ENCODE results near the gene POU6F2. TPM values are rescaled to one million over a fixed set of nuclear protein-coding genes. Genes with fewer than 3 reads are reported as not detected.

POU6F2 gene
- total RNA-seq, 1 experiment from 2014 or later, result 0.19 TPM

DNA sequence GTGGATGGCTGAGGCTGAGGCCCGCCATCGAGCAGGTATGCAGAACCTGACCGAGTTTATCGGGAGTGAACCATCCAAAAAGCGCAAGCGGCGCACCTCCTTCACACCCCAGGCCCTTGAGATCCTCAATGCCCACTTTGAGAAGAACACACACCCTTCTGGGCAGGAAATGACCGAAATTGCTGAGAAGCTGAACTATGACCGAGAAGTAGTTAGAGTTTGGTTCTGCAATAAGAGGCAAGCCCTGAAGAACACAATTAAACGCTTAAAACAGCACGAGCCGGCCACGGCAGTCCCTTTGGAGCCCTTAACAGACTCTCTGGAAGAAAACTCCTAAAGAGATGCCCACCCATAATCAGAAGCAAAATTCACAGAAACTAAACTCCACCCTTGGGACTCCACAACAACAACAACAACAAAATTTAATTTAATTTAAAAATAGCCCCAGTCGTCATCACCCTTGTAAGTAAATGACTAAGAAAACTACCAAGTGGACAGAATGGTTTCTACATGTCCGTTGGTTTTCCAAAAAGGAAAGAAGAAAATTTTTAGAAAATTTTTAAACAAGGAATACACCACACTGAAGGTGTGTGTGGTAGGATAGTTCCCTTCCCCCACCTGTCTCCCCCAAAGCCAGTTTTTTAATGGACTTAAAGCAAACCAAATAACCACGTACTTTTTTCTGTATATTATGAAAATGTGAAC, 486.8 kb downstream of the POU6F2 start:
- DNase-seq (ENCODE audit: unreplicated experiment), result no peak
- ChIA-PET POLR2A (no interaction called here), CTCF (interaction anchor here (0.7 to 3.0 kb wide), 13 partner anchors 9 to 1086 kb away, joined by 3 to 23 read pairs (median 5); no protein-coding TSS in a partner anchor)
- H3K9me3 Mint-ChIP-seq (ENCODE audit: unreplicated experiment), result no peaks in the 10 kb centered on the region
- peaks cover 84% of the 10 kb centered on the region for H3K27me3 Mint-ChIP-seq (ENCODE audit: insufficient read depth, unreplicated experiment)
- TF ChIP-seq, protein P1, sequence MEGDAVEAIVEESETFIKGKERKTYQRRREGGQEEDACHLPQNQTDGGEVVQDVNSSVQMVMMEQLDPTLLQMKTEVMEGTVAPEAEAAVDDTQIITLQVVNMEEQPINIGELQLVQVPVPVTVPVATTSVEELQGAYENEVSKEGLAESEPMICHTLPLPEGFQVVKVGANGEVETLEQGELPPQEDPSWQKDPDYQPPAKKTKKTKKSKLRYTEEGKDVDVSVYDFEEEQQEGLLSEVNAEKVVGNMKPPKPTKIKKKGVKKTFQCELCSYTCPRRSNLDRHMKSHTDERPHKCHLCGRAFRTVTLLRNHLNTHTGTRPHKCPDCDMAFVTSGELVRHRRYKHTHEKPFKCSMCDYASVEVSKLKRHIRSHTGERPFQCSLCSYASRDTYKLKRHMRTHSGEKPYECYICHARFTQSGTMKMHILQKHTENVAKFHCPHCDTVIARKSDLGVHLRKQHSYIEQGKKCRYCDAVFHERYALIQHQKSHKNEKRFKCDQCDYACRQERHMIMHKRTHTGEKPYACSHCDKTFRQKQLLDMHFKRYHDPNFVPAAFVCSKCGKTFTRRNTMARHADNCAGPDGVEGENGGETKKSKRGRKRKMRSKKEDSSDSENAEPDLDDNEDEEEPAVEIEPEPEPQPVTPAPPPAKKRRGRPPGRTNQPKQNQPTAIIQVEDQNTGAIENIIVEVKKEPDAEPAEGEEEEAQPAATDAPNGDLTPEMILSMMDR (IDR thresholded peaks at IDR 0.05; ENCODE audit: unreplicated experiment), result no peak
- H3K27ac Mint-ChIP-seq (ENCODE audit: low read depth, unreplicated experiment), result no peak overlapping the region
- intact Hi-C loops (cut with micrococcal nuclease), result loop anchor here (1.0 to 5.0 kb wide), 4 partner anchors 387 to 1067 kb away; no protein-coding TSS in a partner anchor
- no peaks in the 10 kb centered on the region for H3K36me3 Mint-ChIP-seq (ENCODE audit: insufficient read depth, unreplicated experiment)
- no peaks in the 10 kb centered on the region for H3K4me1 Mint-ChIP-seq (ENCODE audit: insufficient read depth, unreplicated experiment)
- no TSS peak for BruUV-seq (replicated peaks)
- H3K4me3 Mint-ChIP-seq (ENCODE audit: unreplicated experiment), result no peak overlapping the region

DNA sequence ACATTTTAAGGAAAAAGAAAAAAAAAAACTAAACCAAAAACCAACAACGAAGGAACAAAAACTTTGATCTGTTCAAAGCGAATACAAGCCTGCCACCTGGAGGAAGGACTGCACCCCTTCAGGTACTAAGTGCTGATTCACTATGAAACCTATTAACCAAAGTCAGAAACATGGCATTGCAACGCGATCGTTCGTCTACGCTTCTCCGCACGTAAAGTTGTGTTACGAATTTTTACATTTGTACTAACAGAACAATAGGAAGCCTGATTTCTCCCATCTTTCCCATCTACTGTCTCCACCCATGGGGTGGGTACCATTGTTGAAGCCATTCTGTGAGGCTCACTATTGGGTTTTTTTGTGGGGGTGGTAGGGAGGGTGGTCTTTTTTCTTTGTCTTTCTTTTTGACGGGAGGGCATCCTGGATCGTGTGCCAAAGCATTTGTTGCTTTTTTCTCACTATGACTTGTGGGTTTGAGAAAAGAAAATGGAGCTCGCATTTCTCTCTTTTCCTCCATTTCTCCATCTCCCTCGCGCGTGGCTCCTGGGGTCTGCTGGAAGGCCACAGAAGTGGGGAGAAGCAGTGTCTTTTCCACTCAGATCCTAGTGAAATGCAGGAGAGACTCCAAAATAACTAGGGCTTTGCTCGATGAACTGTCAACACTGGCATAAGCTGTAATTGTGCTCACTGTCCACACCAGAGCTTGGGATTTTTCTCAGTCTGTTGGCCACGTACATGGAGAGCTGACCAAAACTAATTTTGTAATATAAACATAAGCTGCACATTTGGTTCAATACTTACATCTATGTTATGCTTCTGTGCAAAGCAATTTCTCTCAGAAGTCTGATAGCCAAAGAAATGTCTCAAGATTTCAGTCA, 487.6 kb downstream of the POU6F2 start:
- intact Hi-C loops (cut with micrococcal nuclease), result loop anchor here (1.0 to 5.0 kb wide), 4 partner anchors 388 to 1068 kb away; no protein-coding TSS in a partner anchor
- TF ChIP-seq, protein P1 (IDR thresholded peaks at IDR 0.05; ENCODE audit: unreplicated experiment), result peak; percentile 79
- Mint-ChIP-seq H3K9me3 (ENCODE audit: unreplicated experiment) (no peaks in the 10 kb centered on the region), H3K36me3 (ENCODE audit: insufficient read depth, unreplicated experiment) (no peaks in the 10 kb centered on the region), H3K27me3 (ENCODE audit: insufficient read depth, unreplicated experiment) (peaks cover 81% of the 10 kb centered on the region), H3K4me3 (ENCODE audit: unreplicated experiment) (no peak overlapping the region), H3K27ac (ENCODE audit: low read depth, unreplicated experiment) (no peak overlapping the region), H3K4me1 (ENCODE audit: insufficient read depth, unreplicated experiment) (no peaks in the 10 kb centered on the region)
- BruUV-seq (replicated peaks), result no TSS peak
- ChIA-PET POLR2A (interaction anchor here (0.6 to 1.5 kb wide), 2 partner anchors 10 to 11 kb away, joined by 3 to 4 read pairs; no protein-coding TSS in a partner anchor), CTCF (interaction anchor here (0.6 to 2.2 kb wide), 26 partner anchors 9 to 1071 kb away, joined by 3 to 7 read pairs (median 4); no protein-coding TSS in a partner anchor)
- DNase-seq (ENCODE audit: unreplicated experiment), result peak; percentile 66

DNA sequence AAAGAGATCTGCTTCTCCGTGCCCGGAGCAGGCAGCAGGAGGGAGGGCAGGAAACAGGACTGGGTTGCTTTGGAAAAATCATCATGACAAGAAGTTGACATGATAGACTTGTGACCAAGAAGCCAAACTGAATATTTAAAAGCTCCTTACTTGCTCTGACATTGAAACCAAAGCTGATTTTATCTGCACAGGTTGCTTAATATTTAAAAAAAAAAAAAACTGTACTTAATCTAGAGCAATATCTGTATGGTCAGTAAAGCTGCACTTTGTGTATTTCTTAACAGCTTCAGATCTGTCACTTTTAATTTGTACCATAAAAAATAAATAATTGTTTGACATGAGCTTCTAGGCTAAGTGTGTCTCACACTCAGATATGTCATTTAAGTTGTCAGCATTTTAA, 490.6 kb downstream of the POU6F2 start:
- no peaks in the 10 kb centered on the region for H3K4me1 Mint-ChIP-seq (ENCODE audit: insufficient read depth, unreplicated experiment)
- peaks cover 66% of the 10 kb centered on the region for H3K27me3 Mint-ChIP-seq (ENCODE audit: insufficient read depth, unreplicated experiment)
- TF ChIP-seq, protein P1 (IDR thresholded peaks at IDR 0.05; ENCODE audit: unreplicated experiment), result no peak
- H3K9me3 Mint-ChIP-seq (ENCODE audit: unreplicated experiment), result no peaks in the 10 kb centered on the region
- no TSS peak for BruUV-seq (replicated peaks)
- H3K4me3 Mint-ChIP-seq (ENCODE audit: unreplicated experiment), result no peak overlapping the region
- H3K27ac Mint-ChIP-seq (ENCODE audit: low read depth, unreplicated experiment), result no peak overlapping the region
- intact Hi-C loops (cut with micrococcal nuclease), result loop anchor here (5.0 kb wide), 2 partner anchors 391 to 1071 kb away; no protein-coding TSS in a partner anchor
- H3K36me3 Mint-ChIP-seq (ENCODE audit: insufficient read depth, unreplicated experiment), result no peaks in the 10 kb centered on the region
- ChIA-PET POLR2A (interaction anchor here (0.6 kb wide), 1 partner anchor 25 kb away, joined by 3 read pairs; no protein-coding TSS in a partner anchor), CTCF (interaction anchor here (0.7 to 1.5 kb wide), 4 partner anchors 429 to 1069 kb away, joined by 3 to 7 read pairs (median 4); no protein-coding TSS in a partner anchor)
- DNase-seq (ENCODE audit: unreplicated experiment), result no peak

Measured in MCF 10A (cell line).